Endothelial cell of umbilical vein (primary cell): Measurements from ENCODE around the gene CNPY1. TPM values are rescaled to one million over a fixed set of nuclear protein-coding genes. Genes with fewer than 3 reads are reported as not detected.

Experiments
- BruUV-seq: library from RNA; stranded (reverse); fragments of 400-500 nt; replicated peaks from 2 replicates; lab custom pipeline; 2021; lab: Mats Ljungman, UMichigan
- CTCF ChIA-PET: fragments of 300-600, 350-600 bp; sonication (Branson Sonifier 250); formaldehyde crosslinking; loops from one replicate; lab custom pipeline; 2021; ENCODE audit warnings: antibody characterized with exemption, inconsistent platforms; lab: Charles Lee
- POLR2A ChIA-PET: fragments of 300-600, 350-600 bp; sonication (Branson Sonifier 250); formaldehyde crosslinking; loops from one replicate; lab custom pipeline; 2021; ENCODE audit warnings: antibody characterized with exemption, inconsistent platforms; lab: Charles Lee
- DNase-seq: peaks from one replicate; pipeline ENCODE4 v3.0.0-alpha.2; 2011; ENCODE audit warnings: low read depth, low spot score
- FAIRE-seq: peaks from 2 replicates; lab custom pipeline; 2011; peaks lifted over from hg19 to GRCh38; lab: Jason Lieb, UNC
- H2AFZ ChIP-seq: 2 replicates; pipeline ENCODE4 v1.6.0; 2012; ENCODE audit warnings: low read depth, low read length, control low read depth, inconsistent platforms
- H3K27ac ChIP-seq: 2 replicates; pipeline ENCODE4 v1.5.1; 2011; ENCODE audit warnings: low read depth, mild to moderate bottlenecking, control low read depth, low read length, moderate library complexity; ENCODE audit not compliant: insufficient read depth
- H3K27me3 ChIP-seq, 2 experiments: 2 replicates each; pipeline versions ENCODE4 v1.6.0 to v1.6.1; 2011; ENCODE audit warnings: low read length in 2 of 2, mixed read lengths in 1 of 2; ENCODE audit not compliant: control insufficient read depth in 2 of 2, insufficient read depth in 2 of 2
- H3K36me3 ChIP-seq, 2 experiments: 2 replicates in 1 of 2; 3 replicates in 1 of 2; pipeline ENCODE4 v1.5.1; 2011; ENCODE audit warnings: low read length in 2 of 2, mild to moderate bottlenecking in 1 of 2, moderate library complexity in 1 of 2; ENCODE audit not compliant: control insufficient read depth in 2 of 2, insufficient read depth in 2 of 2; ENCODE audit errors: extremely low read depth in 1 of 2
- H3K4me1 ChIP-seq: 3 replicates; pipeline ENCODE4 v1.5.1; 2011; ENCODE audit warnings: mild to moderate bottlenecking, low read length; ENCODE audit not compliant: control insufficient read depth, insufficient read depth; ENCODE audit errors: extremely low read depth
- H3K4me2 ChIP-seq: 2 replicates; pipeline ENCODE4 v1.6.1; 2011; ENCODE audit warnings: low read length, control low read depth, mixed read lengths; ENCODE audit not compliant: insufficient read depth
- H3K4me3 ChIP-seq, 3 experiments: fragments of 200-600 bp in 1 of 3; sonication (generic), shearing (Covaris generic) in 1 of 3; replicated peaks in 1 of 3; 2 replicates each; pipeline ENCODE4 v1.5.1; 2011 to 2016; ENCODE audit warnings: control low read depth in 3 of 3, low read length in 3 of 3, mild to moderate bottlenecking in 2 of 3, inconsistent platforms in 1 of 3, low read depth in 1 of 3, moderate library complexity in 1 of 3; ENCODE audit not compliant: insufficient read depth in 1 of 3
- H3K79me2 ChIP-seq: 2 replicates; pipeline ENCODE4 v1.6.0; 2012; ENCODE audit warnings: low read length, inconsistent platforms; ENCODE audit not compliant: control insufficient read depth, insufficient read depth
- H3K9ac ChIP-seq: replicated peaks from 2 replicates; pipeline ENCODE3; 2011; ENCODE audit warnings: low read length, control low read depth; ENCODE audit not compliant: insufficient read depth; ENCODE audit errors: extremely low read depth
- H3K9me1 ChIP-seq: replicated peaks from 3 replicates; pipeline ENCODE4 v1.6.0; 2011; ENCODE audit warnings: mild to moderate bottlenecking, low read length; ENCODE audit not compliant: control insufficient read depth, insufficient read depth; ENCODE audit errors: extremely low read depth
- H3K9me3 ChIP-seq: replicated peaks from 2 replicates; pipeline ENCODE4 v1.5.1; 2012; ENCODE audit warnings: low read length, inconsistent platforms; ENCODE audit not compliant: control insufficient read depth, insufficient read depth
- H4K20me1 ChIP-seq: replicated peaks from 2 replicates; pipeline ENCODE3; 2011; ENCODE audit warnings: mild to moderate bottlenecking, low read length; ENCODE audit not compliant: control insufficient read depth, insufficient read depth; ENCODE audit errors: extremely low read depth
- CTCF ChIP-seq, 2 donors: IDR thresholded peaks; 1 replicate in 1 of 2; 2 replicates in 1 of 2; pipeline ENCODE4 v1.5.1; 2011; ENCODE audit warnings: low read length in 2 of 2, mild to moderate bottlenecking in 2 of 2, moderate library complexity in 2 of 2, control low read depth in 1 of 2, inconsistent platforms in 1 of 2, low read depth in 1 of 2; ENCODE audit not compliant: insufficient read depth in 1 of 2; ENCODE audit errors: extremely low read depth in 1 of 2
- EZH2 ChIP-seq: IDR thresholded peaks from 2 replicates; pipeline ENCODE4 v1.6.1; 2012; ENCODE audit warnings: borderline replicate concordance, low read depth, mild to moderate bottlenecking, moderate library complexity, low read length, inconsistent platforms; ENCODE audit not compliant: severe bottlenecking
- GATA2 ChIP-seq: IDR thresholded peaks from 2 replicates; pipeline ENCODE4 v1.7.0; 2011; ENCODE audit warnings: low read depth, mild to moderate bottlenecking, moderate library complexity, mixed read lengths, low read length; ENCODE audit not compliant: insufficient read length, insufficient read depth
- JUN ChIP-seq: IDR thresholded peaks from 2 replicates; pipeline ENCODE4 v1.6.1; 2011; ENCODE audit warnings: borderline replicate concordance, low read depth; ENCODE audit not compliant: insufficient read length, insufficient read depth
- dilution Hi-C: fragments of 300-500 bp; cut with MboI; formaldehyde crosslinking; loops from one replicate; pipeline ENCODE4 v1.15.0; 2019; ENCODE audit warnings: low sequenced_read_pairs; ENCODE audit not compliant: extremely low pct_ligation_motif_present
- intact Hi-C: fragments of 100-400 bp; cut with micrococcal nuclease; formaldehyde crosslinking; loops from one replicate; pipeline ENCODE4 v1.10.0; 2022
- polyA plus RNA-seq, 4 experiments: library from polyadenylated mRNA; depleted of rRNA in 3 of 4; stranded (reverse) in 3 of 4; unstranded in 1 of 4; fragments of >200 nt; gene quantifications; 2 replicates each; pipeline versions ENCODE4 v1.2.1 to v1.2.3, GENCODE V29; 2011 to 2012; ENCODE audit warnings: missing spikeins in 1 of 4
- total RNA-seq: library from RNA; stranded (reverse); gene quantifications from 2 replicates; pipeline ENCODE4 v1.2.3, GENCODE V29; 2021

The CNPY1 gene
- total and polyA plus RNA-seq, 2 donors (not counting 3 experiments of a cell fraction or from before 2014, with no cell fraction given) = not detected

- H3K9ac ChIP-seq = no peak overlapping the region
- no TSS peak for BruUV-seq
- H3K27ac ChIP-seq = no peak overlapping the region
- FAIRE-seq = no peak
- peaks cover 14% of the 10 kb centered on the region in 2 experiments for H3K27me3 ChIP-seq
- no peak overlapping the region for H2AFZ ChIP-seq
- no peak overlapping the region for H3K4me3 ChIP-seq
- no peaks in the 10 kb centered on the region for H3K9me1 ChIP-seq
- ChIA-PET CTCF (no interaction called here), POLR2A (no interaction called here)
- no peaks in the 10 kb centered on the region for H3K4me1 ChIP-seq
- no peaks in the 10 kb centered on the region for H3K79me2 ChIP-seq
- no peak for DNase-seq
- no peak overlapping the region for H3K4me2 ChIP-seq
- no peaks in the 10 kb centered on the region for H4K20me1 ChIP-seq
- H3K9me3 ChIP-seq = no peaks in the 10 kb centered on the region
- dilution Hi-C loops = no loop called here
- no peaks in the 10 kb centered on the region for H3K36me3 ChIP-seq
- TF ChIP-seq JUN (no peak), GATA2 (no peak), CTCF (IDR thresholded peaks at IDR 0.05; ENCODE audit: extremely low read depth in 1 of 2, insufficient read depth in 1 of 2, low read depth in 1 of 2, low read length in 2 of 2) (no peak)
- intact Hi-C loops = no loop called here
Measured at GRCh38 chr7:155477476-155477875, 68.9 kb downstream of the CNPY1 start.

GRCh38 chr7:155471718-155472117, 74.6 kb downstream of the CNPY1 start:
- TF ChIP-seq EZH2 = no peak
- no peak for TF ChIP-seq GATA2
- no peak for TF ChIP-seq JUN
- Histone ChIP-seq H3K27ac (no peak overlapping the region), H3K4me1 (no peaks in the 10 kb centered on the region), H3K79me2 (no peaks in the 10 kb centered on the region), H3K9me3 (no peaks in the 10 kb centered on the region), H2AFZ (no peak overlapping the region), H3K4me2 (no peak overlapping the region), H3K9ac (no peak overlapping the region), H3K27me3 (peaks cover 64 to 71% of the 10 kb centered on the region in 2 experiments), H4K20me1 (no peaks in the 10 kb centered on the region), H3K9me1 (no peaks in the 10 kb centered on the region), H3K36me3 (no peaks in the 10 kb centered on the region), H3K4me3 (no peak overlapping the region)
- intact Hi-C loops = no loop called here
- POLR2A ChIA-PET = no interaction called here
- DNase-seq (no peak), FAIRE-seq (no peak)
- dilution Hi-C loops = no loop called here
- no TSS peak for BruUV-seq
- CTCF ChIA-PET = interaction anchor here (1.2 kb wide), 1 partner anchor 17 kb away, joined by 3 read pairs; no protein-coding TSS in a partner anchor
